ENCODE data around the gene LRRTM4. TPM values are rescaled to one million over a fixed set of nuclear protein-coding genes. Genes with fewer than 3 reads are reported as not detected.

The LRRTM4 gene
- total and polyA plus RNA-seq, 2 donors (not counting 1 experiment from before 2014, with no cell fraction given): not detected

DNA sequence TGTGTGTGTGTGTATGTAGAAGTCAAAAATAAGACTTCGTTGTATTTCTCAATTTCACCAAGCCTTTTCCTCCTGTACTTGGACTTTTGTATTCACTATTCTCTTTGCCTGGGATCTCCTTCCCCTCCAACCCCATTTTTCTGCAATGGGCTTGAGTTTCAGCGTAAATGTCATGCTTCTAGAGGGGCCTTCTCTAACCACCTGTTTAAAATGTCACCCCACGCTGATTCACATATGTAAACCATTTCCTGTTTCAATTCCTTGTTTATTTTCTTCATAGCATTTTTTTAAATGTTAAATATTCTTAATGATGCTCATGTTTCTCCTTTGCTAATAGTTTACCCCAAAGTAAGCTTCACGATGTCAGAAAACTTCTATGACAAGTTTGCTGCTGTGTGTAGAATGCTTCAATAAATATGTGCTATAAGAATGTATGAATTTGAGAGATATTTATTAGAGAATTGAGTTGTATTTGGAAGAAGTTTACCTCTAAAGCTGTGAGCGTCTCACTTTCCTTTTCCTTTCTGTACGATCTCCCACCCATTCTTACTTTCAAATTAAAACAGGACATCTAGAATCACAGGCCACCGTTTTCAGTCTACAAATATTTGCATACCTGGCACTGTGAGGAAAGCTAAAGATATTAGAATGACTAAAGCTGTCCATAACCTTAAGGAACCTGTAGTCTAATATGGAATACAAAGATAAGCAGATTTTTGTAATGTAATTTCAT lies 762.4 kb downstream of the LRRTM4 start:
- Mint-ChIP-seq H3K9me3 (ENCODE audit: insufficient read depth) (peaks cover 1% of the 10 kb centered on the region), H3K4me1 (peaks cover 4% of the 10 kb centered on the region), H3K27ac (no peak overlapping the region), H3K4me3 (no peak overlapping the region), H3K27me3 (no peaks in the 10 kb centered on the region)
- no peak overlapping the region for H3K9ac ChIP-seq (ENCODE audit: low read length)
- intact Hi-C loops (cut with micrococcal nuclease): no loop called here
- no peak overlapping the region for H3K4me2 ChIP-seq (replicated peaks; ENCODE audit: low read depth, low read length, poor library complexity, severe bottlenecking)
- CTCF ChIA-PET: no interaction called here
- H3K27me3 ChIP-seq (replicated peaks in 1 of 4; ENCODE audit: control extremely low read depth in 1 of 4, control insufficient read depth in 3 of 4, insufficient read depth in 4 of 4, low read length in 3 of 4): no peaks in the 10 kb centered on the region
- H2AFZ ChIP-seq (ENCODE audit: insufficient read depth, low read depth, low read length, poor library complexity, severe bottlenecking): no peak overlapping the region
- DNase-seq (no peak), ATAC-seq (ENCODE audit: low read depth) (no peak)
- no peak overlapping the region for H3K4me3 ChIP-seq (ENCODE audit: control extremely low read depth in 1 of 5, extremely low read depth in 1 of 5, insufficient read depth in 1 of 5, low read depth in 2 of 5, low read length in 4 of 5)
- no CpG with 5 or more reads among the region's 7 CpGs for WGBS (ENCODE audit: insufficient coverage)
- no peak overlapping the region for H3K27ac ChIP-seq (ENCODE audit: low read length in 2 of 2)
- POLR2A ChIA-PET: no interaction called here
- no peaks in the 10 kb centered on the region for H4K20me1 ChIP-seq (ENCODE audit: control insufficient read depth, insufficient read depth, low read length, poor library complexity, severe bottlenecking)
- no peaks in the 10 kb centered on the region for H3K36me3 ChIP-seq (replicated peaks in 1 of 2; ENCODE audit: control extremely low read depth in 1 of 2, control insufficient read depth in 1 of 2, extremely low read depth in 1 of 2, insufficient read depth in 2 of 2, low read length in 1 of 2)
- no peaks in the 10 kb centered on the region for H3K4me1 ChIP-seq (ENCODE audit: control insufficient read depth in 2 of 2, insufficient read depth in 2 of 2, low read length in 2 of 2)
- TF ChIP-seq, protein P1, sequence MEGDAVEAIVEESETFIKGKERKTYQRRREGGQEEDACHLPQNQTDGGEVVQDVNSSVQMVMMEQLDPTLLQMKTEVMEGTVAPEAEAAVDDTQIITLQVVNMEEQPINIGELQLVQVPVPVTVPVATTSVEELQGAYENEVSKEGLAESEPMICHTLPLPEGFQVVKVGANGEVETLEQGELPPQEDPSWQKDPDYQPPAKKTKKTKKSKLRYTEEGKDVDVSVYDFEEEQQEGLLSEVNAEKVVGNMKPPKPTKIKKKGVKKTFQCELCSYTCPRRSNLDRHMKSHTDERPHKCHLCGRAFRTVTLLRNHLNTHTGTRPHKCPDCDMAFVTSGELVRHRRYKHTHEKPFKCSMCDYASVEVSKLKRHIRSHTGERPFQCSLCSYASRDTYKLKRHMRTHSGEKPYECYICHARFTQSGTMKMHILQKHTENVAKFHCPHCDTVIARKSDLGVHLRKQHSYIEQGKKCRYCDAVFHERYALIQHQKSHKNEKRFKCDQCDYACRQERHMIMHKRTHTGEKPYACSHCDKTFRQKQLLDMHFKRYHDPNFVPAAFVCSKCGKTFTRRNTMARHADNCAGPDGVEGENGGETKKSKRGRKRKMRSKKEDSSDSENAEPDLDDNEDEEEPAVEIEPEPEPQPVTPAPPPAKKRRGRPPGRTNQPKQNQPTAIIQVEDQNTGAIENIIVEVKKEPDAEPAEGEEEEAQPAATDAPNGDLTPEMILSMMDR (IDR thresholded peaks at IDR 0.05): no peak
- TF ChIP-seq EZH2 (IDR thresholded peaks at IDR 0.05; ENCODE audit: borderline replicate concordance, insufficient read depth, low read depth, low read length, poor library complexity, severe bottlenecking): no peak
- no peaks in the 10 kb centered on the region for H3K79me2 ChIP-seq (ENCODE audit: control insufficient read depth, insufficient read depth, low read length)
- peaks cover 0 to 3% (median 0%) of the 10 kb centered on the region in 3 donors for H3K9me3 ChIP-seq (ENCODE audit: control extremely low read depth in 1 of 3, control insufficient read depth in 2 of 3, insufficient read depth in 1 of 3, low read length in 2 of 3)

DNA sequence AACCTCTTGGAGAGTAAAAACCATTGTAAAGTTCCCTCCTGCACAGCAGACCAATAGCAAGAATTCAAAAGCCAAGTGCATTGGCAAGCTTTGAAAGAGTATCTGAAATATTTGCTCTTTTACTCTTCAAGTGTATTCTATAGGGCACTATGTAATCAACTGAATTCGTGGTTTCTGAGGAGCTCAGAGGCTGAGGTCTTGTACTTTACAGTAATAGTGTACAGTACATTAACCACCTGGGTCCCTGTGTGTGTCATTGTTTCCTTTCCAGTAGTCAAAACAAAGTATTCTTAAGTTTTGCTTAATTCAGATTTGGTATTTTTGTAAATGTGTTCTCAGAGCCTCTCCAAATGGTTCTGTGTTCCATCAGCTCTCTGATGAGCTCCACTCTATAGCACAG lies 769.7 kb downstream of the LRRTM4 start:
- no peaks in the 10 kb centered on the region for H3K4me1 Mint-ChIP-seq
- DNase-seq: no peak
- no peaks in the 10 kb centered on the region for H3K79me2 ChIP-seq (ENCODE audit: control insufficient read depth, insufficient read depth, low read length)

More for the DNA sequence above, 769.7 kb downstream of the LRRTM4 start:
- H3K9me3 Mint-ChIP-seq (ENCODE audit: insufficient read depth): peaks cover 4% of the 10 kb centered on the region
- H4K20me1 ChIP-seq (ENCODE audit: control insufficient read depth, insufficient read depth, low read length, poor library complexity, severe bottlenecking): no peaks in the 10 kb centered on the region
- no peak overlapping the region for H3K27ac ChIP-seq (ENCODE audit: low read length in 2 of 2)
- no peak overlapping the region for H3K4me2 ChIP-seq (replicated peaks; ENCODE audit: low read depth, low read length, poor library complexity, severe bottlenecking)
- H3K9ac ChIP-seq (ENCODE audit: low read length): no peak overlapping the region
- no CpG with 5 or more reads among the region's 1 CpG for WGBS (ENCODE audit: insufficient coverage)
- H3K27me3 Mint-ChIP-seq: no peaks in the 10 kb centered on the region
- ChIA-PET CTCF (no interaction called here), POLR2A (no interaction called here)
- no peak for ATAC-seq (ENCODE audit: low read depth)
- H3K4me3 Mint-ChIP-seq: no peak overlapping the region
- intact Hi-C loops (cut with micrococcal nuclease): no loop called here
- no peaks in the 10 kb centered on the region for H3K27me3 ChIP-seq (replicated peaks in 1 of 4; ENCODE audit: control extremely low read depth in 1 of 4, control insufficient read depth in 3 of 4, insufficient read depth in 4 of 4, low read length in 3 of 4)
- no peak for TF ChIP-seq EZH2 (IDR thresholded peaks at IDR 0.05; ENCODE audit: borderline replicate concordance, insufficient read depth, low read depth, low read length, poor library complexity, severe bottlenecking)
- H3K27ac Mint-ChIP-seq: no peak overlapping the region
- no peaks in the 10 kb centered on the region for H3K36me3 ChIP-seq (replicated peaks in 1 of 2; ENCODE audit: control extremely low read depth in 1 of 2, control insufficient read depth in 1 of 2, extremely low read depth in 1 of 2, insufficient read depth in 2 of 2, low read length in 1 of 2)
- H3K4me1 ChIP-seq (ENCODE audit: control insufficient read depth in 2 of 2, insufficient read depth in 2 of 2, low read length in 2 of 2): no peaks in the 10 kb centered on the region
- peaks cover 0 to 3% (median 0%) of the 10 kb centered on the region in 3 donors for H3K9me3 ChIP-seq (ENCODE audit: control extremely low read depth in 1 of 3, control insufficient read depth in 2 of 3, insufficient read depth in 1 of 3, low read length in 2 of 3)
- H3K4me3 ChIP-seq (ENCODE audit: control extremely low read depth in 1 of 5, extremely low read depth in 1 of 5, insufficient read depth in 1 of 5, low read depth in 2 of 5, low read length in 4 of 5): no peak overlapping the region
- no peak overlapping the region for H2AFZ ChIP-seq (ENCODE audit: insufficient read depth, low read depth, low read length, poor library complexity, severe bottlenecking)
